Measurements from ENCODE around the gene TRIM67.
A peak's percentile ranks its signal among the peaks of the same experiment; 100 is the strongest.
"Not testable (repeated sequence)": the region's sequence is repeated elsewhere in the genome, so short reads cannot be mapped to it uniquely, and the experiment has no call there.

TRIM67 gene

GRCh38 chr1:231161667-231162296 is at the start of gene TRIM67:
Gene TRIM67 (plus strand): TSS chr1:231162058. CDS start chr1:231162970, 912 bp downstream.
- peak; percentile 90 for DNase-seq

GRCh38 chr1:231116738-231117137 is 45.1 kb upstream of the TRIM67 start:
- DNase-seq = no peak

- no peak for DNase-seq
These were observed 43.0 kb upstream of the TRIM67 start for GRCh38 chr1:231118704-231119453.

- peak; percentile 45 for DNase-seq
These were observed 40.3 kb upstream of the TRIM67 start for GRCh38 chr1:231121533-231121932.

GRCh38 chr1:231122143-231122542 is 39.7 kb upstream of the TRIM67 start:
- peak; percentile 36 for DNase-seq

- DNase-seq = no peak
These were observed 37.1 kb upstream of the TRIM67 start for GRCh38 chr1:231124746-231125145.

- no peak for DNase-seq
These were observed 35.8 kb upstream of the TRIM67 start for GRCh38 chr1:231125972-231126580.

GRCh38 chr1:231127106-231127505 is 34.8 kb upstream of the TRIM67 start:
- not testable (repeated sequence) for DNase-seq

GRCh38 chr1:231128471-231128870 is 33.4 kb upstream of the TRIM67 start:
- DNase-seq = not testable (repeated sequence)

- no peak for DNase-seq
These were observed 31.3 kb upstream of the TRIM67 start for GRCh38 chr1:231130544-231130943.

- not testable (repeated sequence) for DNase-seq
These were observed 29.3 kb upstream of the TRIM67 start for GRCh38 chr1:231132591-231132990.

- no peak for DNase-seq
These were observed 27.2 kb upstream of the TRIM67 start for GRCh38 chr1:231134624-231135023.

GRCh38 chr1:231138236-231138635 is 23.6 kb upstream of the TRIM67 start:
- DNase-seq = no peak

GRCh38 chr1:231139125-231139649 is 22.7 kb upstream of the TRIM67 start:
- no peak for DNase-seq

GRCh38 chr1:231139659-231140654 is 21.9 kb upstream of the TRIM67 start:
- DNase-seq = peak; percentile 52

GRCh38 chr1:231144416-231145193 is 17.3 kb upstream of the TRIM67 start:
- DNase-seq = no peak

- DNase-seq = no peak
These were observed 14.0 kb upstream of the TRIM67 start for GRCh38 chr1:231147896-231148295.

- no peak for DNase-seq
These were observed 10.0 kb upstream of the TRIM67 start for GRCh38 chr1:231151811-231152210.

GRCh38 chr1:231153726-231154125 is 8.1 kb upstream of the TRIM67 start:
- DNase-seq = no peak

- no peak for DNase-seq
These were observed 6.0 kb upstream of the TRIM67 start for GRCh38 chr1:231155808-231156207.

- peak; percentile 9 for DNase-seq
These were observed 4.5 kb upstream of the TRIM67 start for GRCh38 chr1:231157311-231157710.

GRCh38 chr1:231158141-231158540 is 3.7 kb upstream of the TRIM67 start:
- DNase-seq = not testable (repeated sequence)

Measured in eye (tissue), 1 donor.